HG02885 (cell line): ENCODE results near the gene PRELID1.
"Not testable (repeated sequence)": the region's sequence is repeated elsewhere in the genome, so short reads cannot be mapped to it uniquely, and the experiment has no call there.

Source experiments
- ATAC-seq: cut with Tn5 transposase; IDR thresholded peaks from one replicate; pipeline ENCODE4 v1.9.1; 2021; ENCODE audit warnings: mild to moderate bottlenecking; ENCODE audit not compliant: unreplicated experiment, poor library complexity

Gene PRELID1

GRCh38 chr5:177303121-177303924 lies at the start of gene PRELID1, which contains the start of gene RAB24:
Gene PRELID1 (plus strand): TSS chr5:177303799. CDS start chr5:177303986, 187 bp downstream.
Gene RAB24 (minus strand): TSS chr5:177303719. CDS start chr5:177303288, 431 bp downstream.
- ATAC-seq: peak; percentile 76

GRCh38 chr5:177256296-177256695 lies 47.3 kb upstream of the PRELID1 start:
- ATAC-seq: no peak

GRCh38 chr5:177258711-177259110 lies 44.9 kb upstream of the PRELID1 start:
- ATAC-seq: not testable (repeated sequence)

GRCh38 chr5:177260961-177261360 lies 42.6 kb upstream of the PRELID1 start:
- no peak for ATAC-seq

GRCh38 chr5:177261510-177261909 lies 42.1 kb upstream of the PRELID1 start:
- ATAC-seq: no peak

GRCh38 chr5:177264178-177264577 lies 39.4 kb upstream of the PRELID1 start:
- ATAC-seq: no peak

- no peak for ATAC-seq
These were observed 38.2 kb upstream of the PRELID1 start for GRCh38 chr5:177265395-177265794.

- ATAC-seq: no peak
These were observed 34.2 kb upstream of the PRELID1 start for GRCh38 chr5:177269232-177269895.

GRCh38 chr5:177269976-177270375 lies 33.6 kb upstream of the PRELID1 start:
- ATAC-seq: no peak

- ATAC-seq: no peak
These were observed 32.9 kb upstream of the PRELID1 start for GRCh38 chr5:177270653-177271052.

GRCh38 chr5:177271113-177271512 lies 32.5 kb upstream of the PRELID1 start:
- ATAC-seq: no peak

GRCh38 chr5:177275883-177276282 lies 27.7 kb upstream of the PRELID1 start:
- no peak for ATAC-seq

GRCh38 chr5:177276886-177277285 lies 26.7 kb upstream of the PRELID1 start:
- no peak for ATAC-seq

- ATAC-seq: no peak
These were observed 15.4 kb upstream of the PRELID1 start for GRCh38 chr5:177288191-177288590.

GRCh38 chr5:177290816-177291596 lies 12.6 kb upstream of the PRELID1 start:
- no peak for ATAC-seq

- no peak for ATAC-seq
These were observed 11.9 kb upstream of the PRELID1 start for GRCh38 chr5:177291735-177292134.

GRCh38 chr5:177293819-177294581 lies 9.6 kb upstream of the PRELID1 start:
- ATAC-seq: no peak

GRCh38 chr5:177294632-177295031 lies 9.0 kb upstream of the PRELID1 start:
- no peak for ATAC-seq

- ATAC-seq: no peak
These were observed 7.7 kb upstream of the PRELID1 start for GRCh38 chr5:177295924-177296323.

- no peak for ATAC-seq
These were observed 7.0 kb upstream of the PRELID1 start for GRCh38 chr5:177296581-177296980.
